Measurements from ENCODE around the gene SLC7A8. TPM values are rescaled to one million over a fixed set of nuclear protein-coding genes. Genes with fewer than 3 reads are reported as not detected.
A peak's percentile ranks its signal among the peaks of the same experiment; 100 is the strongest.

The SLC7A8 gene
- total RNA-seq, 1 donor from 2014 or later = 36.8 TPM

DNA sequence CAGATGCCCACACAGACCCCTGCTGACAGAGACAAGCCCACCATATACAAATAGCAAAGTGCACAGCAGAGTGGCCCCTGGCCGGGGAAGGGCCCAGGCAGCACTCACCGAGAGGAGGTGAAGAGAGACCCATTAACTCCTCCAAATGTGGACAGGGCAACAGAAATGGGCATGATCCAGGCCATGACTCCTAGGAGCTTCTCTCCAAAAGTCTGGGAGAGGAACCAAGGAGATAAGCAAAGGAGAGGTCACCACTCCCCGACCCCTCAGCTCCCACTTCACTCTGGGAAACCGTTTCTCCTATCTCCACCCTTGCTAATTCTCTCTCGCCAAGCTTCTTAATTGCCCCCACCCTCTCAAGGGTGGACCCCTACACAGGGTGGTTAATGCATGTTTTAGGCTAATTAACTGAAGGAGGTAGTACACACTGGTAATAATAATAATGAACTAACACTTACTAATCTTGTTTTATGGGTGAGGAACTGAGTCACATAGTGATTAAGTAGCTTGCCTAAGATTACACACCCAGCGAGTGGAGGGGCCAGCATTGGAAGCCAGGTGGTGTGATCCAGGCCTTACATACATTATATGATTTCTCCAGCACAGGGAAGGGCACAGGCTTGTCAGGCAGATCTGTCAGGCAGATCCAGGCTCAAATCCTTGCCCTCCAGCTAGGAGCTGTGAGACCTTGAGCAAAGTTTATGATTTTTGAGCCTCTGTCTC, 45.5 kb downstream of the SLC7A8 start:
- Histone ChIP-seq H3K4me1 (peaks cover 8% of the 10 kb centered on the region), H3K27me3 (ENCODE audit: low read depth) (no peaks in the 10 kb centered on the region), H3K9me3 (no peaks in the 10 kb centered on the region), H3K27ac (no peak overlapping the region), H3K36me3 (peaks cover 8% of the 10 kb centered on the region), H3K4me3 (no peak overlapping the region)
- TF ChIP-seq, protein P1, sequence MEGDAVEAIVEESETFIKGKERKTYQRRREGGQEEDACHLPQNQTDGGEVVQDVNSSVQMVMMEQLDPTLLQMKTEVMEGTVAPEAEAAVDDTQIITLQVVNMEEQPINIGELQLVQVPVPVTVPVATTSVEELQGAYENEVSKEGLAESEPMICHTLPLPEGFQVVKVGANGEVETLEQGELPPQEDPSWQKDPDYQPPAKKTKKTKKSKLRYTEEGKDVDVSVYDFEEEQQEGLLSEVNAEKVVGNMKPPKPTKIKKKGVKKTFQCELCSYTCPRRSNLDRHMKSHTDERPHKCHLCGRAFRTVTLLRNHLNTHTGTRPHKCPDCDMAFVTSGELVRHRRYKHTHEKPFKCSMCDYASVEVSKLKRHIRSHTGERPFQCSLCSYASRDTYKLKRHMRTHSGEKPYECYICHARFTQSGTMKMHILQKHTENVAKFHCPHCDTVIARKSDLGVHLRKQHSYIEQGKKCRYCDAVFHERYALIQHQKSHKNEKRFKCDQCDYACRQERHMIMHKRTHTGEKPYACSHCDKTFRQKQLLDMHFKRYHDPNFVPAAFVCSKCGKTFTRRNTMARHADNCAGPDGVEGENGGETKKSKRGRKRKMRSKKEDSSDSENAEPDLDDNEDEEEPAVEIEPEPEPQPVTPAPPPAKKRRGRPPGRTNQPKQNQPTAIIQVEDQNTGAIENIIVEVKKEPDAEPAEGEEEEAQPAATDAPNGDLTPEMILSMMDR (IDR thresholded peaks at IDR 0.05) = no peak
- ATAC-seq = peak in 1 of 2 donors; percentile 8
- DNase-seq = no peak
- intact Hi-C loops (cut with DNase I) = no loop called here

- DNase-seq (no peak), ATAC-seq (peak; percentile 29 to 42)
- Histone ChIP-seq H3K27me3 (ENCODE audit: low read depth) (no peaks in the 10 kb centered on the region), H3K4me3 (no peak overlapping the region), H3K27ac (no peak overlapping the region), H3K36me3 (peaks cover 4% of the 10 kb centered on the region), H3K9me3 (no peaks in the 10 kb centered on the region), H3K4me1 (peaks cover 2% of the 10 kb centered on the region)
- intact Hi-C loops (cut with DNase I) = no loop called here
- TF ChIP-seq, protein P1 (IDR thresholded peaks at IDR 0.05) = no peak
Observed at GRCh38 chr14:23137192-23137812, 46.2 kb downstream of the SLC7A8 start.

DNA sequence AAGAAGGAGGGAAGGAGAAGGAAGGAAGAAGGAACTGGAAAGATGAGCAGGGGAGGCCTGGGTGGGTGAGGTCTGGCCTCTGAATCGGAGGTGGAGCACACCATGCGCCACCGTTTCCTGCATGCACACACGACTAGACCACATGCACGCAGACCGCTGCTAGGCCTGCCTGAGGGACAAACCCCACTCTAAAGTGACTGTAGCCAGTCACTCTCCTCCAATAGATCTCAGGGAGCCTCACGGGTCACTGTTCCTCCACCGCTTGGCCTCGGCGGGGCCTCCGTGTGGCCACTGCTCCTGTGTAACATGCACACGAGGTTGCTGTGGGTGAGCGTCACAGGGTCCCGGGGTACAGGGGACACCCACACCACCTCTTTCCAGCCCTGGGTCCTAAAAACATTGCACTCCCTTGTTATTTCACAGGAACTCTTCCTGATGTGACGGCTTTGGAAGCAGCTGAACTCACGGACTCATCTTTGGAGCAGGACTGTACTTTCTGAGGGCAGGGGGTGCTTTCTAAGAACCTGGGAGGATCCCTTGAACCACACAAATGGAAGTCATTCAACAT, 46.8 kb downstream of the SLC7A8 start:
- peaks cover 4% of the 10 kb centered on the region for H3K36me3 ChIP-seq
- no peaks in the 10 kb centered on the region for H3K4me1 ChIP-seq
- H3K27ac ChIP-seq = no peak overlapping the region
- intact Hi-C loops (cut with DNase I) = no loop called here
- TF ChIP-seq, protein P1 (IDR thresholded peaks at IDR 0.05) = no peak
- no peaks in the 10 kb centered on the region for H3K27me3 ChIP-seq (ENCODE audit: low read depth)
- no peak for DNase-seq
- no peaks in the 10 kb centered on the region for H3K9me3 ChIP-seq
- H3K4me3 ChIP-seq = no peak overlapping the region
- ATAC-seq = no peak

GRCh38 chr14:23132970-23133369, 50.5 kb downstream of the SLC7A8 start:
- intact Hi-C loops (cut with DNase I) = no loop called here
- no peak for ATAC-seq

DNA sequence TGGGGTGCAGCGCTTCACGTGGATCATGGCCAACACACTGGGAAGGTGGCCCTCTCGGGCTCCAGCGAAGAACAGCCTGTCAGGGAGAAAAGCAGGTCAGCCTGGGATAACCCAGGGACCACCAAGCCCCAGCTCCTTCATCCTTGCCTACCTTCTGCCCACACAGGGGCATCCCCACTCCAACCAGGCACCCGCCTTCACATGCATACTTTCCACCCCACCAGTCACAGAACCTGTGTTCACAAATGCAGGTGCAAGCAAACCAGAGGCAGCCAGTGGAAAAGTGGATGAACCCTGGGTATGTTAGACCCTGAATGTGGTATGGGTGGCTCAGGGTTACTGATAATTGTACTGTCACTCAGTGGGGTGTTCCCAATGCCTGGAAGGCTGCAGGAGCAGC, 52.0 kb downstream of the SLC7A8 start:
- Histone ChIP-seq H3K4me3 (no peak overlapping the region), H3K4me1 (no peaks in the 10 kb centered on the region), H3K27me3 (ENCODE audit: low read depth) (no peaks in the 10 kb centered on the region), H3K27ac (no peak overlapping the region), H3K9me3 (no peaks in the 10 kb centered on the region), H3K36me3 (peaks cover 28% of the 10 kb centered on the region)
- TF ChIP-seq, protein P1 (IDR thresholded peaks at IDR 0.05) = no peak
- intact Hi-C loops (cut with DNase I) = no loop called here
- ATAC-seq (no peak), DNase-seq (no peak)

More at GRCh38 chr14:23132970-23133369, 50.5 kb downstream of the SLC7A8 start:
- peaks cover 25% of the 10 kb centered on the region for H3K36me3 ChIP-seq
- H3K27me3 ChIP-seq (ENCODE audit: low read depth) = no peaks in the 10 kb centered on the region
- H3K9me3 ChIP-seq = no peaks in the 10 kb centered on the region
- no peaks in the 10 kb centered on the region for H3K4me1 ChIP-seq
- no peak overlapping the region for H3K4me3 ChIP-seq
- DNase-seq = no peak
- H3K27ac ChIP-seq = no peak overlapping the region
- TF ChIP-seq, protein P1 (IDR thresholded peaks at IDR 0.05) = no peak

Measured in lower lobe of right lung (tissue), 2 donors.